Caki2 (cell line): ENCODE results near the gene IL1RAPL1. TPM values are rescaled to one million over a fixed set of nuclear protein-coding genes. Genes with fewer than 3 reads are reported as not detected.

Experiments used
- DNase-seq: peaks from one replicate; pipeline ENCODE4 v3.0.0-alpha.2; 2015; ENCODE audit warnings: low read depth
- in situ Hi-C: cut with HindIII; loops from 2 replicates; pipeline ENCODE4 v1.10.0; 2016; ENCODE audit warnings: low sequenced_read_pairs, low pct_unique_long_range_greater_than_20kb, mixed read lengths
- total RNA-seq: library from RNA; depleted of rRNA; stranded (reverse); fragments of >200 nt; shearing (Covaris generic); gene quantifications from 2 replicates; pipeline ENCODE4 v1.2.3, GENCODE V29; 2014; ENCODE audit warnings: low replicate concordance

The IL1RAPL1 gene
- total RNA-seq, 1 experiment from 2014 or later, result 0.17 TPM

DNA sequence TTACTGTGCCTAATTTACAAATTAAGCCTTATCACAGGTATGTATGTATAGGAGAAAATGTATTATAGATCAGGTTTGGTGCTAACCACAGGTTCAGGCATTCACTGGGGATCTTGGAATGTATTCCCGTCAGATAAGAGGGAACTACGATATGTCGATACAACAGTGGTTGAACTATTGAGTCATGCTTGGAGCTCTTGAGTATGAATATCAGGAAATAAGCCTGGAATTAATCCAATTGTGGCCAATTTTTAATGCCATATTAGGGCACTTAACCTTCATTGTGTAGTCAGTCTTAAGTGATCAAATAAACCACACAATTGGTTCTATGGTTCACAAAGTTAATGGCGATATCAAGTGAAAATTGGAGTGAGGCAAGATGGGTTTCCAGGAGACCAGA, 556.5 kb downstream of the IL1RAPL1 start:
- in situ Hi-C loops, result no loop called here
- DNase-seq, result no peak

GRCh38 chrX:29145316-29145715, 558.1 kb downstream of the IL1RAPL1 start:
- DNase-seq, result no peak
- in situ Hi-C loops, result no loop called here

GRCh38 chrX:29148511-29148910, 561.3 kb downstream of the IL1RAPL1 start:
- in situ Hi-C loops, result no loop called here
- DNase-seq, result no peak

DNA sequence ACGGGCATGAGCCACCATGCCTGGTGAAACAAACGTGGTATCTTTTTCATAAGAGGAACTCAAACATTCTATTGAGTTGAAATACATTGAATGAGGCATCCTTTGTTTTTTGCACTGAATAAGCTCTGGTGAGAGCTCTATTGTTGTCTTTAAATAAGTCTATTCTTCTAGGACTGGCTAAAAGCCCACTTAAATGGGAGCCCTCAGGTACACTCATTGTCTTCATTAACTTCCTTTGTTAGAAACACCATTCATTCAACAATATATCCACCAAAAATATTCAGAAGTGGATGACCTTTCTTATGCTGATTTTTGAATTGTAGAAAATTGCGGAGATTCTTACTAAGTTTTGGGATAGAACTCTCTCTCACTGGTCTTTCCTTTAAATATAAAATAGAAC, 568.0 kb downstream of the IL1RAPL1 start:
- no peak for DNase-seq
- in situ Hi-C loops, result no loop called here

DNA sequence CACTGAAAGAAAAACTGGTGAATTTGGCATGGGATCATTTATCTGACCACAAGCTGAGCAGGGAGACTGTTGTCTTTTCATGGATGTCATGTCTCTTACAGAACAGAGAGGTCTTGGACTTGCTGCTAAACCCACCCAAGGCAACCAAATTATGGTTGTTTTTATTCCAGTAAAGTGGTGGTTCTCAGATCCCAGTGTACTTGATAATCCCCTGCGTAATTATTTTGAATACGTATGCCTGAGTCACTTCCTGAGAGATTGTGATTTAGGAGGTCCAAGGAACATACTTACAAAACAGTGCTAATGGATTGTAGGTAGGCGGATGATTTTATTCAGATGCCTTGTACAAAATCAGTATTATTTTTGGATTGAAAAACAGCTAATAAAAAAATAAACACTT, 585.6 kb downstream of the IL1RAPL1 start:
- in situ Hi-C loops, result no loop called here
- DNase-seq, result no peak

DNA sequence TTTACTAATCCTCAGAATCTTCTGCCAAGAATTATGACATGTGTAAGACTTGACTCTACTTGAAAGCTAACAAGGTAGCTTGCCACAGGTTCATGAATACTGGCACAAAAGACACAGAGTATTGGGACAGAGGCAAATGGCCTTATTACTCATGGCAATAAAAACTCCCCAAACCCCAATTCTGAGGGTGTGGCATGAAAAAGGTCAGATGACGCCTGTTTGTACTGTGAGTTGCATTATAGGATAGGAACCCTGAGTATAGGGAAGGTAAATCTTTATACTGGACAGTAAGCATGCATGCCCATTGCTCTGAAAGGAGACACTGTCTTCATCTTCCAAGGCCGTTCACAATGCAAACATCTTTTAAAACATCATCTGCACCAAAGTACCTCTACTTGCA, 600.0 kb downstream of the IL1RAPL1 start:
- DNase-seq, result no peak
- in situ Hi-C loops, result no loop called here

DNA sequence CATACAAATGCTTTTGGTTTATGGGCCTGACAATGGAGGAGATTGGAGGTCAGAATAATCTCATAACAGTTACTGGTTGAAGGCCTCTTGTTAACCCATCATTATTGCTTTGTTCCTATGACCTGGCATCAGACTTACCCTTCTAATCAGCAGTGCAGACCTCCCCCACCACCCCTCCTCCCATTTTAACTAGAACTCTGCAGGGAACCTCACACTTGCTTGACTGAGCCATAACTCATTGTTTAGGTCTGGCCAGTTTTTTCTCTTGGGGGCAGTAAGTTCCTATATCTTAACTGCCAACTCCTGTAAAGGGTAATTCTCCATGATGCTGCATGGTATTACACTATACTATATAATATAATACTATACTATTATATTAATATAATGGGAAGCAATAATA, 609.3 kb downstream of the IL1RAPL1 start:
- no peak for DNase-seq
- in situ Hi-C loops, result no loop called here

- DNase-seq, result no peak
- in situ Hi-C loops, result no loop called here
These were observed 628.0 kb downstream of the IL1RAPL1 start for GRCh38 chrX:29215251-29215650.

GRCh38 chrX:29225670-29226069, 638.4 kb downstream of the IL1RAPL1 start:
- in situ Hi-C loops, result no loop called here
- DNase-seq, result no peak

DNA sequence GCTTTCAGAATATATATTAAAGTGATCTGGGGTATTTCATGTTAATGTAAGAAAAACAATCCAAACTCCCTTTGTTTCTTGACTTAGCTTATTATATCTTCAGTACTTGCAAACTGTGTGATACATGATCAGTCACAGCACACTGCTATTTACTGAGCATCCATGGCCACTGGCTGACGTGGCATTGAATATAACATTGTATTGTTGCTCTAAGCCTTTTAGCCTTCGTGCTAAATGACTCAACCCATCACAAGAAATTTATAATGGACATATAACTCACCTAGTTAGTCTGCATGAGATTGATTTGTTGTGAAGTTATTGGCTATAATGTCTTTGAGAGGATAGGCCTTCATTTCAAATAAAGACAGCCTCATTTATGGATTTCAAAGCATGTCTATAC, 642.6 kb downstream of the IL1RAPL1 start:
- in situ Hi-C loops, result no loop called here

GRCh38 chrX:29231800-29232199, 644.6 kb downstream of the IL1RAPL1 start:
- in situ Hi-C loops, result no loop called here
- no peak for DNase-seq

More for the DNA sequence above, 642.6 kb downstream of the IL1RAPL1 start:
- no peak for DNase-seq

DNA sequence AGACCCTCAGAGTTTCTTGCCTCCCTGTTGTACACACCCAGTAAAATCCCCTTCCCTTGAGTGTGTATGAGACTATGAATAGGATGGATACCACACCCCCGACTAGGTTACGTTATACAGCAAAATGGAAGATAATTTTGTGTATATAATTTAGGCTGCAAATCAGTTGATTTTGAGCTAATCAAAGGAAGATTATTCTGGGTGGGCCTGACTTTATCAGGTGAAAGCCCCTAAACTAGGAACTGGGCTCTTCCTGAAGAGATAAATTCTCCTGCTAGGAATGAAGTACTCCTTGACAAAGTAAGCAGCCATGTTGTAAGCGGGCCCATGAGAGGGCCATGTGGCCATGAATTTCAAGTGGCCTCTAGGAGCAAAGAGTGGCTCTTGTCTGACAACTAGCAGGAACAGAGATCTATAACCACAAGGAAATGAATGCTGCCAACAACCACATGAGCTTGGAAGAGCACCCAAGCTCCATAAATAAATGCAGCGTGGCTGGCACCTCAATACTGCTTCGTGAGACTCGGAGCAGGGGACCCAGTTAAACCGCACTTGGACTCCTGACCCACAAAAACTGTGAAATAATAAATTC, 646.4 kb downstream of the IL1RAPL1 start:
- no peak for DNase-seq
- in situ Hi-C loops, result no loop called here

GRCh38 chrX:29237972-29238371, 650.7 kb downstream of the IL1RAPL1 start:
- in situ Hi-C loops, result no loop called here
- DNase-seq, result no peak

DNA sequence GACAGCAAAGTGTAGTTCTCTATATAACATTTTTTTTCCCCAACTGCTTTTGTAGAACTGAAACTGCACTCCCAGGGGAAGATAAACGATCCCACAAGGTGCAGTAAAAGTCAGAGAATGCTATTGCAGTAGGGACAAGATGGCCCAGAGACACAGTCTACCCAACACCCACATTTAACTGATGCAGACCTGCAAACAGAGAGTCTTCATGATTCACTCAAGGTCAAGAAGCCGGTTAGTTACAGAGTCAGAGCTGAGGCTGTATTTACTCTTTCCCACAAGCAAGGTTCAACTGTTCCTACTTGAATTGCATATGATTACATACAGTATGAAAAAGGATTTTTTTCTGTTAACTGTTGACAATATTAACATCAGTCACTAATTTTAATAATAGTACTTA, 654.6 kb downstream of the IL1RAPL1 start:
- in situ Hi-C loops, result no loop called here
- DNase-seq, result no peak

GRCh38 chrX:29242856-29243255, 655.6 kb downstream of the IL1RAPL1 start:
- no peak for DNase-seq
- in situ Hi-C loops, result no loop called here

- no peak for DNase-seq
- in situ Hi-C loops, result no loop called here
These were observed 656.7 kb downstream of the IL1RAPL1 start for GRCh38 chrX:29243942-29244341.

GRCh38 chrX:29254515-29254914, 667.3 kb downstream of the IL1RAPL1 start:
- DNase-seq, result no peak
- in situ Hi-C loops, result no loop called here

- no peak for DNase-seq
- in situ Hi-C loops, result no loop called here
These were observed 670.3 kb downstream of the IL1RAPL1 start for GRCh38 chrX:29257521-29257920.

- in situ Hi-C loops, result no loop called here
- peak; percentile 2 for DNase-seq
These were observed 682.1 kb downstream of the IL1RAPL1 start for GRCh38 chrX:29269390-29269789.

DNA sequence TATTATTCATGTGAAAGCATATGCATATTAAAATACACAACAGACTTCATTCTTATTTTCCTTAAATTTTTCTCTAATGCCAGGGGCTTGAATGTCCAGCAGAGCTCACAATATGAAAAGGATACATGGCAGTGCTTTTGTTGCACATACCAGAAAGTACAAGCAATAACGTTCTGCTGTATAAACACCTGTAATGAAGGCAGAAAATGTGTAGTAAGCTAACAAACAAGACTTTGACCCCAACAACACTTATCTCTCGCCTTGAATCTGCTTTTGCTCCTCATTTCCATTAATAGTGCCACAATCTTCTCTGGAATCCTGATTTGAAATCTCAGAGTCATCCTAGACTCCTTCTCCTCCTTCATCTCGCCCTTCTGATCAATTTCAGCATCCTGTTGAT, 687.3 kb downstream of the IL1RAPL1 start:
- no peak for DNase-seq
- in situ Hi-C loops, result no loop called here

DNA sequence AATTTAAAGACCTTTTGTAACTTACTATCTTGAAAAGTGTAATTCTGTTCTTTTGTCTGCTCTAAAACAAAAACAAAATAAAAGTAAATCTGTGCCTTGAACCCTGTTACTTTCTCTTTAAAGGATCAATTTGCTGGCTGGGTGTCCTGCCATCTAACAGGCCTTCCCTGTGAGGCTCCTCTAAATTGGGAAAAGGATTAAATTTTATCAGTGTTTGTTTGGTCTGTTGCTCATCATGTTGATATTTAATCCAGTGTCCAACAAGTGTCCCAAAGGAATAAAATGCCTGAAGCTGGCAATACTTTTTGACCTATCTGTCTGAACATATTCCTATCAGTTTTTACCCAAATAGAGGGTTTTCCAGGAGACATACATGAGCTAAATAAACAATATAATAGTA, 688.7 kb downstream of the IL1RAPL1 start:
- no peak for DNase-seq
- in situ Hi-C loops, result no loop called here
